GM19467 (cell line): ENCODE data around the gene MAML3.

ENCODE experiments used
- ATAC-seq: cut with Tn5 transposase; IDR thresholded peaks from one replicate; pipeline ENCODE4 v1.9.1; 2021; ENCODE audit warnings: mild to moderate bottlenecking, moderate library complexity; ENCODE audit not compliant: unreplicated experiment

MAML3 gene

GRCh38 chr4:139851133-139851532, 302.9 kb downstream of the MAML3 start:
- ATAC-seq = no peak

GRCh38 chr4:139849219-139849618, 304.8 kb downstream of the MAML3 start:
- ATAC-seq = no peak

- ATAC-seq = no peak
Measured at GRCh38 chr4:139848028-139848427, 306.0 kb downstream of the MAML3 start.

- no peak for ATAC-seq
Measured at GRCh38 chr4:139847602-139848001, 306.4 kb downstream of the MAML3 start.

GRCh38 chr4:139846766-139847165, 307.2 kb downstream of the MAML3 start:
- ATAC-seq = no peak

GRCh38 chr4:139845453-139846093, 308.4 kb downstream of the MAML3 start:
- ATAC-seq = no peak

- no peak for ATAC-seq
Measured at GRCh38 chr4:139844459-139845036, 309.4 kb downstream of the MAML3 start.

- ATAC-seq = no peak
Measured at GRCh38 chr4:139844057-139844456, 309.9 kb downstream of the MAML3 start.

GRCh38 chr4:139843641-139844040, 310.3 kb downstream of the MAML3 start:
- ATAC-seq = no peak

GRCh38 chr4:139841464-139842195, 312.4 kb downstream of the MAML3 start:
- no peak for ATAC-seq

GRCh38 chr4:139840773-139841172, 313.2 kb downstream of the MAML3 start:
- no peak for ATAC-seq

GRCh38 chr4:139839403-139840031, 314.5 kb downstream of the MAML3 start:
- no peak for ATAC-seq

GRCh38 chr4:139838811-139839210, 315.2 kb downstream of the MAML3 start:
- ATAC-seq = no peak

GRCh38 chr4:139834981-139835391, 319.0 kb downstream of the MAML3 start:
- ATAC-seq = no peak

GRCh38 chr4:139834226-139834662, 319.7 kb downstream of the MAML3 start:
- ATAC-seq = no peak

GRCh38 chr4:139833151-139833910, 320.7 kb downstream of the MAML3 start:
- no peak for ATAC-seq

- no peak for ATAC-seq
Measured at GRCh38 chr4:139828966-139829664, 324.9 kb downstream of the MAML3 start.

GRCh38 chr4:139826426-139826825, 327.6 kb downstream of the MAML3 start:
- ATAC-seq = no peak

- ATAC-seq = no peak
Measured at GRCh38 chr4:139825523-139826014, 328.4 kb downstream of the MAML3 start.

- no peak for ATAC-seq
Measured at GRCh38 chr4:139824882-139825522, 329.0 kb downstream of the MAML3 start.
